GM10266 (cell line): Measurements from ENCODE around the gene PXDN.

Source experiments
- DNase-seq: peaks from one replicate; pipeline ENCODE4 v3.0.0; 2012; ENCODE audit errors: extremely low spot score
- TF ChIP-seq, protein P1 (sequence below): IDR thresholded peaks from 2 replicates; pipeline ENCODE4 v1.5.1; 2012; ENCODE audit warnings: mild to moderate bottlenecking, low read depth; ENCODE audit not compliant: control insufficient read depth, insufficient read depth; ENCODE audit errors: missing control alignments

PXDN gene

GRCh38 chr2:1750933-1751766, 6.8 kb upstream of the PXDN start:
- DNase-seq, result no peak
- TF ChIP-seq, protein P1, sequence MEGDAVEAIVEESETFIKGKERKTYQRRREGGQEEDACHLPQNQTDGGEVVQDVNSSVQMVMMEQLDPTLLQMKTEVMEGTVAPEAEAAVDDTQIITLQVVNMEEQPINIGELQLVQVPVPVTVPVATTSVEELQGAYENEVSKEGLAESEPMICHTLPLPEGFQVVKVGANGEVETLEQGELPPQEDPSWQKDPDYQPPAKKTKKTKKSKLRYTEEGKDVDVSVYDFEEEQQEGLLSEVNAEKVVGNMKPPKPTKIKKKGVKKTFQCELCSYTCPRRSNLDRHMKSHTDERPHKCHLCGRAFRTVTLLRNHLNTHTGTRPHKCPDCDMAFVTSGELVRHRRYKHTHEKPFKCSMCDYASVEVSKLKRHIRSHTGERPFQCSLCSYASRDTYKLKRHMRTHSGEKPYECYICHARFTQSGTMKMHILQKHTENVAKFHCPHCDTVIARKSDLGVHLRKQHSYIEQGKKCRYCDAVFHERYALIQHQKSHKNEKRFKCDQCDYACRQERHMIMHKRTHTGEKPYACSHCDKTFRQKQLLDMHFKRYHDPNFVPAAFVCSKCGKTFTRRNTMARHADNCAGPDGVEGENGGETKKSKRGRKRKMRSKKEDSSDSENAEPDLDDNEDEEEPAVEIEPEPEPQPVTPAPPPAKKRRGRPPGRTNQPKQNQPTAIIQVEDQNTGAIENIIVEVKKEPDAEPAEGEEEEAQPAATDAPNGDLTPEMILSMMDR, result peak; percentile 59

- no peak for DNase-seq
- TF ChIP-seq, protein P1, result no peak
Measured at GRCh38 chr2:1750270-1750932, 6.1 kb upstream of the PXDN start.

DNA sequence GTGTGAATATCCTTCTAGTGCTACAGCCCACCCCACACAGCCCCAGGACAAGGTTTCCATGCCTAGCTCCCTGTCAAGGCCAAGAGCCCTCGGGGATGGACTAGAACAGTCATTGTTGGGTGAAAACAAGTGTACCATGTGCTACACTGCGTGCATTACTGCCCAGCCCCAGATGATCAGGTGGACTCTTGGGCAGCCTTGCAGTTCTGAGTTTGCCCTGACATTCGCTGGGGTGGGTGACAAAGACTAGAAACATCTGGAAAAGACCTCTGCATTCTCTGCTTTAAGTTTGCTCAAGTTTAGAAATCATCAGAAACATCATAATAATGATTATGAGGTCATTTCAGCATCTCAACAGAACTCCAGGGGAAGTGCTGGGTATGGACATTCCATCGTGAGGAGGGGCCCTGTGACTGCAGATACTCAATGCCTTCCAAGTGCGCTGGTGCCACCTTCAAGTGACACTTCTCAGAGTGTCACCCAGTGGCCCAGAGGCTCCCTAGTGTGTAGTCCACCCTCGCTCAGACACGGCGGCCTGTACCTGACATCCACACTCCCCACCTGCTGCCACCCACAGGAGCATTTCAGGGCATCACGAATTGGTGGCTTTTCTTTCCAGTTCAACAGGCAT, 5.3 kb upstream of the PXDN start:
- TF ChIP-seq, protein P1, result no peak
- DNase-seq, result no peak

- TF ChIP-seq, protein P1, result no peak
- no peak for DNase-seq
Measured at GRCh38 chr2:1748741-1749488, 4.6 kb upstream of the PXDN start.

DNA sequence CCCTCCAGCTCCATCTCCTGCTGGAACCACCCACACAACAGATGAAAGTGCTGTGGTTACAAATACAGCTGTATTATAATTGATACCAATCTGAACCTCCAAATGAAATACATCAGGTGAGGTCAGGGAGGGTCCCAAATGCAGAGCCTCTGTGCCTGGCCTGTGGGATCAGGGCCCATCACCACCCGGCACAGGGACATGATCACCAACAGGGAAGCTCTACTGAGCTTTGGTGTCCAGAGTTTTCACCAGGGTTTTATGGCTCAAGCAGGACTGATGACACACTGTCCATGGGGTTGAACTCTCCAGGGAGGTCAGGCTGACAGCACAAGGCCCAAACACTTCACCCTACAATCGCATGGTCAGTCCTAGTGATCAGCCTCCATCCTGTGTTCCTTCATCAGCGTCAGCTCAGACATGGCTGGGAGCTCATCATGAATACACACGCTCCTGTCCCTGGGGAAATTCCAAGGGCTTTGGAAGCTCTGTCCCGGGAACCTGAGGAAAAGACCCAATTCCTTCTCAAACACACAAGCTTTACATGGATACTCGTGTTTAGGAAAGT, 3.9 kb upstream of the PXDN start:
- no peak for DNase-seq
- TF ChIP-seq, protein P1, result no peak

- DNase-seq, result no peak
Measured at GRCh38 chr2:1747065-1747941, 3.0 kb upstream of the PXDN start.

More at GRCh38 chr2:1747065-1747941, 3.0 kb upstream of the PXDN start:
- TF ChIP-seq, protein P1, result no peak
